Measurements from ENCODE around the gene CYP3A4.

DNA sequence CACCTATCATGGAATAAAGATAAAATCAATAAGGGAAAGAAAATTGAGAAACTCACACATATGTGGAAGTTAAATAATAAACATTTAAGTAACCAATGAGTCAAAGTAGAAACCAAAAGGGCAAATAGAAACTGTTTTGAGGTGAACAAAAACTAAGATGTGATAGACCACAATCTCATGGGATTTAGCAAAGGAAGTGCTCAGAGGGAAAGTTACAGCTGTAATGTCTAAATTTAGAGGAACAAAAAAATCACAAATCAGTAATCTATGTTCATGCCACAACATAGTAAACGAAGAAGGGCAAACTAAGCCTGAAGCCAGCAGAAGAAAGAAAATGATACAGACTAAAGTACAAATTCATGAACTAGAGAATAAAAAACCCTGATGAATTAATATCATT is 16.3 kb downstream of the CYP3A4 start:
- TF ChIP-seq POLR2A (IDR thresholded peaks at IDR 0.05): no peak
- TF ChIP-seq, protein P1, sequence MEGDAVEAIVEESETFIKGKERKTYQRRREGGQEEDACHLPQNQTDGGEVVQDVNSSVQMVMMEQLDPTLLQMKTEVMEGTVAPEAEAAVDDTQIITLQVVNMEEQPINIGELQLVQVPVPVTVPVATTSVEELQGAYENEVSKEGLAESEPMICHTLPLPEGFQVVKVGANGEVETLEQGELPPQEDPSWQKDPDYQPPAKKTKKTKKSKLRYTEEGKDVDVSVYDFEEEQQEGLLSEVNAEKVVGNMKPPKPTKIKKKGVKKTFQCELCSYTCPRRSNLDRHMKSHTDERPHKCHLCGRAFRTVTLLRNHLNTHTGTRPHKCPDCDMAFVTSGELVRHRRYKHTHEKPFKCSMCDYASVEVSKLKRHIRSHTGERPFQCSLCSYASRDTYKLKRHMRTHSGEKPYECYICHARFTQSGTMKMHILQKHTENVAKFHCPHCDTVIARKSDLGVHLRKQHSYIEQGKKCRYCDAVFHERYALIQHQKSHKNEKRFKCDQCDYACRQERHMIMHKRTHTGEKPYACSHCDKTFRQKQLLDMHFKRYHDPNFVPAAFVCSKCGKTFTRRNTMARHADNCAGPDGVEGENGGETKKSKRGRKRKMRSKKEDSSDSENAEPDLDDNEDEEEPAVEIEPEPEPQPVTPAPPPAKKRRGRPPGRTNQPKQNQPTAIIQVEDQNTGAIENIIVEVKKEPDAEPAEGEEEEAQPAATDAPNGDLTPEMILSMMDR (IDR thresholded peaks at IDR 0.05): no peak
- no peak for TF ChIP-seq EP300 (IDR thresholded peaks at IDR 0.05)

Measured in tibial nerve (tissue), 4 donors.